Measurements from ENCODE around the gene GREB1L. TPM values are rescaled to one million over a fixed set of nuclear protein-coding genes. Genes with fewer than 3 reads are reported as not detected.

GREB1L gene
- total and polyA plus RNA-seq, 2 donors from 2014 or later = 0.79 TPM; not detected in 1

DNA sequence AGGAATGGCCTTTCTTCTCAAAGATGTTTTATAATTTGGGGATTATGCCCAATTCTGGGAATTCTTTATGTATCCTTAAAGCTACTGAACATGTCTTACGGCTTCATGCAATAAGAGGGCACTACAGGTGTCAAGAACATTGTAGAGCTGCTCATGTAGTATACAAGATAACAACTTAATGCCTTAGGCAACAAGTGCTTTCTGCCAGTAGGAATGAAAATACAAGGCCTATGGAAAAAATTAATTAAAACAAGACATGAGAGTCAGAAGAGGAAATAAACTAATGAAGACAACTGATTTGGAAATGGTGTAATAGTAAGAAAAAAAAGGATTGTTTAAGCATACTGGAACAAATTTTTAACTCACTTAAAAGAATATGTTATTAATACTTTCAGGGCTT is 27.3 kb downstream of the GREB1L start:
- Histone ChIP-seq H3K4me1 (ENCODE audit: control insufficient read depth in 2 of 3, insufficient read depth in 2 of 3, low read depth in 1 of 3, low read length in 3 of 3) (peaks cover 0 to under 1% (median 0%) of the 10 kb centered on the region in 3 donors), H3K4me3 (ENCODE audit: low read length in 3 of 3) (no peak overlapping the region), H3K9me3 (ENCODE audit: control insufficient read depth in 2 of 3, insufficient read depth in 1 of 3, low read length in 3 of 3) (no peaks in the 10 kb centered on the region), H3K36me3 (ENCODE audit: control insufficient read depth in 2 of 3, insufficient read depth in 3 of 3, low read length in 3 of 3) (no peaks in the 10 kb centered on the region), H3K27ac (ENCODE audit: low read depth in 2 of 2, low read length in 2 of 2) (no peak overlapping the region), H3K27me3 (ENCODE audit: control insufficient read depth, insufficient read depth, low read length) (no peaks in the 10 kb centered on the region), H3K9ac (ENCODE audit: low read length in 3 of 3) (no peak overlapping the region)
- TF ChIP-seq, protein P1, sequence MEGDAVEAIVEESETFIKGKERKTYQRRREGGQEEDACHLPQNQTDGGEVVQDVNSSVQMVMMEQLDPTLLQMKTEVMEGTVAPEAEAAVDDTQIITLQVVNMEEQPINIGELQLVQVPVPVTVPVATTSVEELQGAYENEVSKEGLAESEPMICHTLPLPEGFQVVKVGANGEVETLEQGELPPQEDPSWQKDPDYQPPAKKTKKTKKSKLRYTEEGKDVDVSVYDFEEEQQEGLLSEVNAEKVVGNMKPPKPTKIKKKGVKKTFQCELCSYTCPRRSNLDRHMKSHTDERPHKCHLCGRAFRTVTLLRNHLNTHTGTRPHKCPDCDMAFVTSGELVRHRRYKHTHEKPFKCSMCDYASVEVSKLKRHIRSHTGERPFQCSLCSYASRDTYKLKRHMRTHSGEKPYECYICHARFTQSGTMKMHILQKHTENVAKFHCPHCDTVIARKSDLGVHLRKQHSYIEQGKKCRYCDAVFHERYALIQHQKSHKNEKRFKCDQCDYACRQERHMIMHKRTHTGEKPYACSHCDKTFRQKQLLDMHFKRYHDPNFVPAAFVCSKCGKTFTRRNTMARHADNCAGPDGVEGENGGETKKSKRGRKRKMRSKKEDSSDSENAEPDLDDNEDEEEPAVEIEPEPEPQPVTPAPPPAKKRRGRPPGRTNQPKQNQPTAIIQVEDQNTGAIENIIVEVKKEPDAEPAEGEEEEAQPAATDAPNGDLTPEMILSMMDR (IDR thresholded peaks at IDR 0.05; ENCODE audit: borderline replicate concordance, extremely low read depth, insufficient read depth) = no peak
- DNase-seq (no peak), FAIRE-seq (no peak)
- intact Hi-C loops (cut with DNase I) = no loop called here

DNA sequence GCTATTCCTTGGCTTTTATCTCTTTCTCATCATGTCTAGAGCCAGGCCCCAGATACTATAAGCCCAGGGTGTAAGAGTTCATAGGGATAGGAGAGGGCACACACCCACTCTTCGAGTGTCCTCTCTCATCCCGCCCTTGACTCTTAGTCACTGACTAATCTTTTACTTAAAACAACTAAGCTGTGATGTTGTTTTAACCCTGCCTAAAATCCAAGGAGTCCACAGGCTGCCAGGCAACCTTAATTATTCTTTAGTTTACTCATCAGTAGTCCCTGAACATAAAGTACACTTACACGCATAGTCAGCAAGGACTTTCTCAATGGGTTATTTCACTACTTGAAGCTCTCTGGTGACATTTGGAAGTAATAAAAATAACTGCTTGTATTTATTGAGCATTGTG is 28.4 kb downstream of the GREB1L start:
- Histone ChIP-seq H3K4me3 (ENCODE audit: low read length in 3 of 3) (no peak overlapping the region), H3K9ac (ENCODE audit: low read length in 3 of 3) (no peak overlapping the region), H3K9me3 (ENCODE audit: control insufficient read depth in 2 of 3, insufficient read depth in 1 of 3, low read length in 3 of 3) (no peaks in the 10 kb centered on the region), H3K27me3 (ENCODE audit: control insufficient read depth, insufficient read depth, low read length) (no peaks in the 10 kb centered on the region), H3K36me3 (ENCODE audit: control insufficient read depth in 2 of 3, insufficient read depth in 3 of 3, low read length in 3 of 3) (no peaks in the 10 kb centered on the region), H3K27ac (ENCODE audit: low read depth in 2 of 2, low read length in 2 of 2) (no peak overlapping the region), H3K4me1 (ENCODE audit: control insufficient read depth in 2 of 3, insufficient read depth in 2 of 3, low read depth in 1 of 3, low read length in 3 of 3) (no peaks in the 10 kb centered on the region)
- intact Hi-C loops (cut with DNase I) = no loop called here
- FAIRE-seq = no peak
- DNase-seq = no peak
- TF ChIP-seq, protein P1 (IDR thresholded peaks at IDR 0.05; ENCODE audit: borderline replicate concordance, extremely low read depth, insufficient read depth) = no peak

DNA sequence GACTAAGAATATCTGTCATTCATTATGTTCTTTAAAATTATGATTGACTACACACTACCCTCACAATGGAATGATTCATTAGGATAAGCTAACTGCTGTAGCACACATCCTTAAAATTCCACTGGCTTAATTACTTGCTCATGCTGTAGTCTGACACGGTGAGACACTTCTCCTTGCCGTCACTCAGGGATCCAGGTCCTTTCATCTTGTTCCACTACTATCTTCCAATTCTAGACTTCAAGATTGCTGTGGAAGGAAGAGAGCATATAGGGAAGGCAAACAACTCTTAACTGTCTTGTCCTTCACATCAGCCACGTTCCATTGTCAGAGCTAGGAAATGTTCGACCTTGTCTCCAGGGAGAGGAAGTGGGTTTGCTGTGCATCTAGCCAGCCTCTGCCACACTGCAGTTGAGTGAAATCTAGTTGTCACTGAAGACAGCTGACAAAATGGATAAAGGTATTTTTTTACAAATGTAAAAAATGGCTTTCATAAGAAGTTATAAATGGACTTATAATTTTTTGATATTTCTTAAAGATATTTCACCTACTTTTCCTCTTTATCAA is 30.1 kb downstream of the GREB1L start:
- TF ChIP-seq, protein P1 (IDR thresholded peaks at IDR 0.05; ENCODE audit: borderline replicate concordance, extremely low read depth, insufficient read depth) = no peak
- no peaks in the 10 kb centered on the region for H3K4me1 ChIP-seq (ENCODE audit: control insufficient read depth in 2 of 3, insufficient read depth in 2 of 3, low read depth in 1 of 3, low read length in 3 of 3)
- no peak for DNase-seq

DNA sequence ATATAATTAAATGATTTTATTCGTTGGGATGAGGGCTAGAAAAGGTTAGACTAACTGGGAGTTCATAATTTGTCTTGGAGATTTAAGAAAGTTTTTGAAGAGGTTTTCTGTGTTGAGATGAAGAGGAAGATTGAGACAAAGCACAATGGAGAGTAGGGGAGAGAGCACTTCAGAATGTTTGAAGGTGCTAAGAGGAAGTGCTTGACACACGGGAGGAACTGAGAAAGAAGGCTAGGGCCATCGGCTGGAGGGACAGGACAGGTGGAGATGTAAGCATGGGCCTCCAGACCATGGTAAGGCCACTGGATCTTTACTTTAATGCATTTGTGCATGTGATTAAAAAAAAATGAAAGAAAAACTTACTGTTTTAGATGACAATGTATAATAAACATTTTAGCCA is 31.5 kb downstream of the GREB1L start:
- H3K4me3 ChIP-seq (ENCODE audit: low read length in 3 of 3) = no peak overlapping the region
- intact Hi-C loops (cut with DNase I) = no loop called here
- no peaks in the 10 kb centered on the region for H3K36me3 ChIP-seq (ENCODE audit: control insufficient read depth in 2 of 3, insufficient read depth in 3 of 3, low read length in 3 of 3)
- no peak overlapping the region for H3K9ac ChIP-seq (ENCODE audit: low read length in 3 of 3)
- no peaks in the 10 kb centered on the region for H3K27me3 ChIP-seq (ENCODE audit: control insufficient read depth, insufficient read depth, low read length)
- H3K27ac ChIP-seq (ENCODE audit: low read depth in 2 of 2, low read length in 2 of 2) = no peak overlapping the region
- TF ChIP-seq, protein P1 (IDR thresholded peaks at IDR 0.05; ENCODE audit: borderline replicate concordance, extremely low read depth, insufficient read depth) = no peak
- H3K4me1 ChIP-seq (ENCODE audit: control insufficient read depth in 2 of 3, insufficient read depth in 2 of 3, low read depth in 1 of 3, low read length in 3 of 3) = no peaks in the 10 kb centered on the region
- FAIRE-seq (no peak), DNase-seq (no peak)
- no peaks in the 10 kb centered on the region for H3K9me3 ChIP-seq (ENCODE audit: control insufficient read depth in 2 of 3, insufficient read depth in 1 of 3, low read length in 3 of 3)

More for the DNA sequence above, 30.1 kb downstream of the GREB1L start:
- intact Hi-C loops (cut with DNase I) = no loop called here
- Histone ChIP-seq H3K9me3 (ENCODE audit: control insufficient read depth in 2 of 3, insufficient read depth in 1 of 3, low read length in 3 of 3) (no peaks in the 10 kb centered on the region), H3K36me3 (ENCODE audit: control insufficient read depth in 2 of 3, insufficient read depth in 3 of 3, low read length in 3 of 3) (no peaks in the 10 kb centered on the region), H3K9ac (ENCODE audit: low read length in 3 of 3) (no peak overlapping the region), H3K4me3 (ENCODE audit: low read length in 3 of 3) (no peak overlapping the region), H3K27me3 (ENCODE audit: control insufficient read depth, insufficient read depth, low read length) (no peaks in the 10 kb centered on the region), H3K27ac (ENCODE audit: low read depth in 2 of 2, low read length in 2 of 2) (no peak overlapping the region)
- no peak for FAIRE-seq
